GM12892 (cell line): ENCODE results near the gene SFRP2.

Experiments used
- POLR2A ChIP-seq: IDR thresholded peaks from 2 replicates; pipeline ENCODE4 v1.6.1; 2011; ENCODE audit warnings: low read depth, low read length, control low read depth
- TAF1 ChIP-seq: IDR thresholded peaks from 2 replicates; pipeline ENCODE4 v1.6.1; 2011; ENCODE audit warnings: low read depth, mild to moderate bottlenecking, control low read depth, low read length, borderline replicate concordance

GRCh38 chr4:153763404-153763803, 25.5 kb downstream of the SFRP2 start:
- no peak for TF ChIP-seq POLR2A
- TF ChIP-seq TAF1, result no peak
